Colonic mucosa (tissue), 4 donors: ENCODE measurements around the gene CARS1. TPM values are rescaled to one million over a fixed set of nuclear protein-coding genes. Genes with fewer than 3 reads are reported as not detected.

Experiments used
- DNase-seq: peaks from one replicate; pipeline ENCODE4 v3.0.0-alpha.2; 2020
- H3K27ac ChIP-seq: fragments of 200-600 bp; one replicate; pipeline ENCODE4 v1.8.0; 2021
- H3K27me3 ChIP-seq: fragments of 200-600 bp; one replicate; pipeline ENCODE4 v1.8.0; 2021
- H3K36me3 ChIP-seq: fragments of 200-600 bp; one replicate; pipeline ENCODE4 v1.8.0; 2021
- H3K4me1 ChIP-seq: fragments of 200-600 bp; one replicate; pipeline ENCODE4 v1.8.0; 2021; ENCODE audit warnings: mild to moderate bottlenecking
- H3K4me3 ChIP-seq: fragments of 200-600 bp; one replicate; pipeline ENCODE4 v1.8.0; 2021
- H3K9ac ChIP-seq, 2 donors: one replicate each; pipeline ENCODE4 v1.7.0; 2013; ENCODE audit warnings: control low read depth in 2 of 2, low read depth in 2 of 2, low read length in 2 of 2
- H3K9me3 ChIP-seq: fragments of 200-600 bp; one replicate; pipeline ENCODE4 v1.8.0; 2021
- intact Hi-C: fragments of 100-400 bp; cut with DNase I; formaldehyde crosslinking; loops from one replicate; pipeline ENCODE4 v1.14.1; 2022
- total RNA-seq, 2 donors: library from RNA; stranded (reverse); fragmentation: NEBNext Ultra II Directional in 1 of 2; extraction: Animal tissue kit (Norgen Biotek cat#: 25700) in 1 of 2; gene quantifications; one replicate each; pipeline ENCODE4 v1.2.1, GENCODE V29; 2021
- TF ChIP-seq, protein P1 (sequence below): fragments of 200-600 bp; IDR thresholded peaks from one replicate; pipeline ENCODE4 v1.8.0; 2022; ENCODE audit warnings: antibody characterized with exemption, mild to moderate bottlenecking
- donor health status: healthy.
- donor health status: DM: no; HTN: no; CAD: no.
- donor health status: DM: no; HTN: no; CAD: no.

CARS1 gene
- total RNA-seq, 2 donors from 2014 or later: 48.4 to 74.3 TPM

DNA sequence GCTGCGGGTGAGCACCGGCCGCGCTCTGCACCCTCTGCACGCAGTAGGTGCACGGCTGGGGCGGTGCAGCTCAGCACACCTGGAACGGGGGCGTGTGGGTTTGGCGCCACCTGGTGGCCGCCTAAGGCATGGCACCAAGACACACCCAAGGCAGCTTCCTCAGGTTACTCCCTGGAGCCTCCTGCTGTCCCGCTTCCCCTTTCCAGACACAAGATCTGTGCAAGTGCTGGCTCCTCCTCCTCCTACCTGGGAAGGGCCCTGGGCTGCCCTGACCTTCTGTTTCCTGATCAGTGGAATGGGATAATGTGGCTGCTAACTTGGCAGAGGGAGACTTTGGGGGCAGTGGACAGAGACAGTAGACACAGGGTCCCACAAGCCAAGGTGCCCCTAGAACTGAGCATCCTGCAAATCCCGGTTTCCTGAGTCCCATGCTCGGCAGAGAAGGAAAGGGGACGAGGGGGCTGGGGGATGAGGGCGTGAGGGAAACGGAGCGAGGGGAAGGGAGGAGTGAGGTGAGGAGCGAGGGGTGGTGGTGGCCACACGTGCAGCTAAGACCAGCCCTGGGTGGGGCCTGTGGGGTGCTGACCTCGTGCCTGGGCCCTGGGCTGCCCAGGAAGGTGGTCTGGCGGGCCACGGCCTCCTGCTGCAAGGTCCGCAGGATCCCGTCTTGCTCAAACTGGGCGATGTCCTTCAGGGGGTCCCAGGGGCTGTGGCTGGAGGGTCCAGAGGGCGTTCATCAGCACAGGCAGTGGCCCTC lies 34.8 kb upstream of the CARS1 start:
- Histone ChIP-seq H3K36me3 (no peaks in the 10 kb centered on the region), H3K9me3 (no peaks in the 10 kb centered on the region), H3K9ac (no peak overlapping the region), H3K27ac (no peak overlapping the region), H3K4me1 (peaks cover 6% of the 10 kb centered on the region), H3K4me3 (no peak overlapping the region), H3K27me3 (no peaks in the 10 kb centered on the region)
- intact Hi-C loops: loop anchor here (2.0 to 5.0 kb wide), 2 partner anchors 53 to 125 kb away; partner anchors contain the start of gene MRGPRG
- peak; percentile 86 for DNase-seq
- TF ChIP-seq, protein P1, sequence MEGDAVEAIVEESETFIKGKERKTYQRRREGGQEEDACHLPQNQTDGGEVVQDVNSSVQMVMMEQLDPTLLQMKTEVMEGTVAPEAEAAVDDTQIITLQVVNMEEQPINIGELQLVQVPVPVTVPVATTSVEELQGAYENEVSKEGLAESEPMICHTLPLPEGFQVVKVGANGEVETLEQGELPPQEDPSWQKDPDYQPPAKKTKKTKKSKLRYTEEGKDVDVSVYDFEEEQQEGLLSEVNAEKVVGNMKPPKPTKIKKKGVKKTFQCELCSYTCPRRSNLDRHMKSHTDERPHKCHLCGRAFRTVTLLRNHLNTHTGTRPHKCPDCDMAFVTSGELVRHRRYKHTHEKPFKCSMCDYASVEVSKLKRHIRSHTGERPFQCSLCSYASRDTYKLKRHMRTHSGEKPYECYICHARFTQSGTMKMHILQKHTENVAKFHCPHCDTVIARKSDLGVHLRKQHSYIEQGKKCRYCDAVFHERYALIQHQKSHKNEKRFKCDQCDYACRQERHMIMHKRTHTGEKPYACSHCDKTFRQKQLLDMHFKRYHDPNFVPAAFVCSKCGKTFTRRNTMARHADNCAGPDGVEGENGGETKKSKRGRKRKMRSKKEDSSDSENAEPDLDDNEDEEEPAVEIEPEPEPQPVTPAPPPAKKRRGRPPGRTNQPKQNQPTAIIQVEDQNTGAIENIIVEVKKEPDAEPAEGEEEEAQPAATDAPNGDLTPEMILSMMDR: peak; percentile 99

DNA sequence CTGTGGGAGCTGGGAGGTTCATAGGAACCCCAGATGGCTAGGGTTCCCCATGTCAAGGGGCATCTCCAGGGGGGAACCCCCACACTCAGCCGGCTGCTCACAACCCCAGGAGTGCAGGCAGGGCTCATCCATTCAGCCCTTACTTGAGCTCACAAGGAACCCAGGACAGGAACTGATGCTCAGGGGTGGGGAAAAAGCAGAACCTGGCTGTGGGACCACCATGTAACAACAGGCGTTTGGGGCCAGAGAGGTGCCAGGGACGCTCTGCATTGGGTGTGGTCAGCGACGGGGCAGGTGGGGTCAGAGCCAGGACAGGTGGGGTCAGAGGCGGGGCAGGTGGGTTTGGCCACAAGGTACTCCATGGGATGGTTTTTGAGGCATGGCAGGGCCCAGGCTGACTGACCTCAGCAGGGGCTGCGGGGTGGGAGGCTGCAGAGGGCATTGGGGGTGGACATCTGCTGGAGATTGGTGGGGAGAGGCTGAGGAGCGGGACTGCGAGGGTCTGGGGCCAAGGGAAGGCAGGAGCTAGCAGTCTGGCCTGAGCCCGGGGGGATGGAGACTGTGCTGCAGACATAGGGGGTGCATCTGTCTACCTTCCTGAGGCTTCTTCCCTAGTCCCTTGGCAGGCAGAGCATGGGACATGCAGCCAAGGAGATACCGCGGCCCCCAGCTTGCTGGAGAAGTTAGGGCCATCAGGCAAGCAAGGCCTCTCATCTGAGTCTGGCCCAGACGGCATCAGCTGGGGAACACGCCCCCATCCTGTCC lies 34.0 kb upstream of the CARS1 start:
- TF ChIP-seq, protein P1: no peak
- no peaks in the 10 kb centered on the region for H3K9me3 ChIP-seq
- no peaks in the 10 kb centered on the region for H3K27me3 ChIP-seq
- intact Hi-C loops: loop anchor here (2.0 to 5.0 kb wide), 2 partner anchors 52 to 126 kb away; partner anchors contain the start of gene MRGPRG
- DNase-seq: no peak
- H3K4me1 ChIP-seq: peaks cover 6% of the 10 kb centered on the region
- H3K36me3 ChIP-seq: no peaks in the 10 kb centered on the region
- no peak overlapping the region for H3K4me3 ChIP-seq
- no peak overlapping the region for H3K27ac ChIP-seq
- H3K9ac ChIP-seq: no peak overlapping the region

DNA sequence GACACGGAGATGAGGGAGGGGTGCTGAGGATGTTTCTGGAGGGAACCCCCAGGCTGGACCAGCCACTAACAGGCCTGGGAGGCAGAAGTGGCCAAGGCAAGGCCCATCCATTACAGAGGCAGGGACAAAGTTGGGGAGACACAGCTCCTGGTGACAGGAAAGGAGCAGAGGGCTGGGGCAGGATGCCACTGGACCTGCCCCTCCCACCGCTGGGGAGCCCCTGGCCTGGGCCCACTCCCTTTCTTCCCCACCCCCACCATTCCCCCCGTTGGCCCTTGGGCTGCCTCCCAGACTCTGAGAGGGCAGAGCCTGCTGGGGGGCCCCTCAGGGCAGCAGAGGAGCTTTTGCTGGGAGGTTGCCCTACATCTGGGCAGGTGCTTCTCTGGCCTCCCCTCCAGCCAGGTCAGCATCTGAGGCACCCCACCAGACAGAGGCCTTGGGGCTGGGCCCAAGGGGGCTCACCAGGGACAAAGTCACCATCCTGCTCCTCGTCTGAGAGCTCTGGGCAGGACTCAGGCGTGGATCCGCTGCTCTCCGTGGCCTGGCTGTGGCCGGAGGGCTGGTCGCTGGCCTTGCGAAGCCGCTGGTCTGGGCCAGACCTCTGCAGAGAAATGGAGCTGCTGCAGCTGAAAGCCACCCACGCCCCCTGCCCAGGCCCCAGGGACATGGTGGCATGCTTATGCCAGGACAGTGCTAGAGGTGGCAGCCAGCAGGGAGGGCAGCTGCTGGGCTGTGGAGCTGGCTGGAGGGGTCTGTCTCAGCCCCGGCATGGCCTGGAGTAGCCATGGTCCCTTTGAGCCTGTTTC lies 33.1 kb upstream of the CARS1 start:
- TF ChIP-seq, protein P1: no peak

DNA sequence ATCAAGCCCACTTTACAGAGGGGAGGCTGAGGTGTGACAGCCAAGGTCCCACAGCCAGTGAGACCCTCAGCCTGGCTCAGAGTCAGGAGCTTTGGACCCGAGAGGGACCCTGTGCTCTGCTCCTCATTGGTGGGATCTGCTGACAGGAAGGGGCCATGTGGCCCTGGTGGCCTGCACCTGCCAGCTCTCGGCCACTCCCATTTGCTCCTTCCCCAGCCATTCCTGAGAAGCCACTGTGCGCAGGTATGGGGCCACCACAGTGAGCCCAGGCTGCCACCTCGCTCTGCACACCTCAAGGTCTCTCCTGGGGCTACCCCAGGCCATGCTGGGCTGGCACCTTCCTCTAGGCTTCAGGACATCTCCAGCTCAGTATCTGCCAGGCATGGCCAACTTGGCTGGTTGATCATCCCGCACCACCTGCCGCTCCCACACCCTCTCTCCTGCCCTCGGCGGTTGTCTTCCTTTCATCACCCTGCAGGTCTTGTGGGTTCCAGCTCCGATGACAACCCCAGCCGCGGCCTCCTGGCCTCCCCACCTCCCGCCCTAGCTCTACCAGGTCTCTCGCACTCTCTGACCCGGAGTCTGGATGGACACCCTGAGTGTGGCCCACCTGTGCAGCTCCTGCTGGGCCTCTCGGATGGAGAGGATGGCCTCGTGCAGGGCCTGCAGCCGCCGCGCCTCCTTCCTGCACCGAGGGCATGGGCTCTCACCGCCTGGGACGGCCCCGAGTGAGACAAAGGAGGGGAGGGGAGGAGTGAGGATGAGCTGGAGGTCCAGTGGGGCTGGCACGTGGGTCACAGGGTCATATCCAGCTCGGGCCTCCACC lies 32.2 kb upstream of the CARS1 start:
- Histone ChIP-seq H3K4me3 (no peak overlapping the region), H3K36me3 (no peaks in the 10 kb centered on the region), H3K9me3 (no peaks in the 10 kb centered on the region), H3K27ac (no peak overlapping the region), H3K9ac (no peak overlapping the region), H3K27me3 (no peaks in the 10 kb centered on the region), H3K4me1 (peaks cover 6% of the 10 kb centered on the region)
- intact Hi-C loops: loop anchor here (2.0 to 5.0 kb wide), 2 partner anchors 51 to 128 kb away; partner anchors contain the start of gene MRGPRG
- no peak for DNase-seq
- TF ChIP-seq, protein P1: no peak

More for the DNA sequence above, 33.1 kb upstream of the CARS1 start:
- H3K4me3 ChIP-seq: no peak overlapping the region
- peaks cover 6% of the 10 kb centered on the region for H3K4me1 ChIP-seq
- H3K27me3 ChIP-seq: no peaks in the 10 kb centered on the region
- H3K36me3 ChIP-seq: no peaks in the 10 kb centered on the region
- no peak overlapping the region for H3K9ac ChIP-seq
- no peaks in the 10 kb centered on the region for H3K9me3 ChIP-seq
- H3K27ac ChIP-seq: no peak overlapping the region
- no peak for DNase-seq
- intact Hi-C loops: loop anchor here (2.0 to 5.0 kb wide), 2 partner anchors 51 to 127 kb away; partner anchors contain the start of gene MRGPRG
